ENCODE results near the gene GLTPD2.

The GLTPD2 gene

GRCh38 chr17:4788807-4789700, at the start of gene GLTPD2:
GLTPD2 (plus strand) TSS chr17:4788964; CDS start chr17:4789012, 48 bp downstream.
- in situ Hi-C loops (cut with HindIII; ENCODE audit: low sequenced_read_pairs) = no loop called here

- in situ Hi-C loops (cut with HindIII; ENCODE audit: low sequenced_read_pairs) = no loop called here
These were observed 49.4 kb upstream of the GLTPD2 start, which contains the start of the genes CXCL16 and ZMYND15 for GRCh38 chr17:4739122-4740024. CXCL16 (minus strand) TSS chr17:4739928; CDS start chr17:4739339, 589 bp downstream. ZMYND15 (plus strand) TSS chr17:4739833; CDS start chr17:4740549, 716 bp downstream.

GRCh38 chr17:4740025-4740351, 48.8 kb upstream of the GLTPD2 start:
- in situ Hi-C loops (cut with HindIII; ENCODE audit: low sequenced_read_pairs) = no loop called here

- in situ Hi-C loops (cut with HindIII; ENCODE audit: low sequenced_read_pairs) = no loop called here
These were observed 48.2 kb upstream of the GLTPD2 start for GRCh38 chr17:4740584-4740983.

GRCh38 chr17:4741544-4741943, 47.2 kb upstream of the GLTPD2 start:
- in situ Hi-C loops (cut with HindIII; ENCODE audit: low sequenced_read_pairs) = no loop called here

GRCh38 chr17:4742133-4742532, 46.6 kb upstream of the GLTPD2 start:
- in situ Hi-C loops (cut with HindIII; ENCODE audit: low sequenced_read_pairs) = no loop called here

GRCh38 chr17:4742629-4743028, 46.1 kb upstream of the GLTPD2 start:
- in situ Hi-C loops (cut with HindIII; ENCODE audit: low sequenced_read_pairs) = no loop called here

- in situ Hi-C loops (cut with HindIII; ENCODE audit: low sequenced_read_pairs) = no loop called here
These were observed 45.5 kb upstream of the GLTPD2 start for GRCh38 chr17:4743216-4743615.

- in situ Hi-C loops (cut with HindIII; ENCODE audit: low sequenced_read_pairs) = no loop called here
These were observed 44.9 kb upstream of the GLTPD2 start for GRCh38 chr17:4743898-4744297.

- in situ Hi-C loops (cut with HindIII; ENCODE audit: low sequenced_read_pairs) = no loop called here
These were observed 43.5 kb upstream of the GLTPD2 start for GRCh38 chr17:4744999-4745969.

- in situ Hi-C loops (cut with HindIII; ENCODE audit: low sequenced_read_pairs) = no loop called here
These were observed 40.9 kb upstream of the GLTPD2 start for GRCh38 chr17:4747847-4748246.

GRCh38 chr17:4748686-4749085, 40.1 kb upstream of the GLTPD2 start:
- in situ Hi-C loops (cut with HindIII; ENCODE audit: low sequenced_read_pairs) = no loop called here

- in situ Hi-C loops (cut with HindIII; ENCODE audit: low sequenced_read_pairs) = no loop called here
These were observed 38.2 kb upstream of the GLTPD2 start for GRCh38 chr17:4750606-4751005.

GRCh38 chr17:4751932-4752331, 36.8 kb upstream of the GLTPD2 start:
- in situ Hi-C loops (cut with HindIII; ENCODE audit: low sequenced_read_pairs) = no loop called here

GRCh38 chr17:4753392-4753791, 35.4 kb upstream of the GLTPD2 start:
- in situ Hi-C loops (cut with HindIII; ENCODE audit: low sequenced_read_pairs) = no loop called here

GRCh38 chr17:4759776-4760236, 29.0 kb upstream of the GLTPD2 start:
- in situ Hi-C loops (cut with HindIII; ENCODE audit: low sequenced_read_pairs) = no loop called here

- in situ Hi-C loops (cut with HindIII; ENCODE audit: low sequenced_read_pairs) = no loop called here
These were observed 24.2 kb upstream of the GLTPD2 start for GRCh38 chr17:4764595-4764994.

GRCh38 chr17:4766201-4766600, 22.6 kb upstream of the GLTPD2 start:
- in situ Hi-C loops (cut with HindIII; ENCODE audit: low sequenced_read_pairs) = no loop called here

GRCh38 chr17:4766723-4767122, 22.0 kb upstream of the GLTPD2 start:
- in situ Hi-C loops (cut with HindIII; ENCODE audit: low sequenced_read_pairs) = no loop called here

GRCh38 chr17:4768298-4768697, 20.5 kb upstream of the GLTPD2 start:
- in situ Hi-C loops (cut with HindIII; ENCODE audit: low sequenced_read_pairs) = no loop called here
